GM19463 (cell line): Measurements from ENCODE around the gene NTSR2.

Source experiments
- ATAC-seq: cut with Tn5 transposase; IDR thresholded peaks from one replicate; pipeline ENCODE4 v1.9.1; 2021; ENCODE audit warnings: mild to moderate bottlenecking, moderate library complexity; ENCODE audit not compliant: unreplicated experiment

Gene NTSR2

GRCh38 chr2:11659115-11659475 lies 10.9 kb downstream of the NTSR2 start:
- ATAC-seq = no peak

GRCh38 chr2:11658208-11659114 lies 11.5 kb downstream of the NTSR2 start:
- ATAC-seq = no peak

GRCh38 chr2:11657646-11658045 lies 12.3 kb downstream of the NTSR2 start:
- no peak for ATAC-seq

GRCh38 chr2:11657195-11657594 lies 12.8 kb downstream of the NTSR2 start:
- no peak for ATAC-seq

- no peak for ATAC-seq
Observed at GRCh38 chr2:11656671-11657101, 13.3 kb downstream of the NTSR2 start.

GRCh38 chr2:11656252-11656651 lies 13.7 kb downstream of the NTSR2 start:
- no peak for ATAC-seq

GRCh38 chr2:11655495-11655894 lies 14.5 kb downstream of the NTSR2 start:
- ATAC-seq = no peak

GRCh38 chr2:11652553-11652952 lies 17.4 kb downstream of the NTSR2 start:
- no peak for ATAC-seq

- ATAC-seq = no peak
Observed at GRCh38 chr2:11651856-11652548, 18.0 kb downstream of the NTSR2 start.

- ATAC-seq = no peak
Observed at GRCh38 chr2:11649093-11649492, 20.9 kb downstream of the NTSR2 start.

GRCh38 chr2:11647834-11648600 lies 22.0 kb downstream of the NTSR2 start:
- ATAC-seq = no peak

GRCh38 chr2:11646530-11646929 lies 23.5 kb downstream of the NTSR2 start:
- ATAC-seq = no peak

GRCh38 chr2:11644293-11644692 lies 25.7 kb downstream of the NTSR2 start:
- no peak for ATAC-seq

- ATAC-seq = no peak
Observed at GRCh38 chr2:11642972-11643371, 27.0 kb downstream of the NTSR2 start.

GRCh38 chr2:11640132-11640531 lies 29.9 kb downstream of the NTSR2 start:
- no peak for ATAC-seq

- ATAC-seq = no peak
Observed at GRCh38 chr2:11639503-11639902, 30.5 kb downstream of the NTSR2 start.

- no peak for ATAC-seq
Observed at GRCh38 chr2:11637546-11637945, 32.4 kb downstream of the NTSR2 start.

GRCh38 chr2:11636593-11637295 lies 33.3 kb downstream of the NTSR2 start:
- ATAC-seq = no peak

- no peak for ATAC-seq
Observed at GRCh38 chr2:11635141-11635540, 34.9 kb downstream of the NTSR2 start.

GRCh38 chr2:11634584-11634983 lies 35.4 kb downstream of the NTSR2 start:
- ATAC-seq = no peak
